GM23248 (cell line): ENCODE measurements around the gene ITGA11. TPM values are rescaled to one million over a fixed set of nuclear protein-coding genes. Genes with fewer than 3 reads are reported as not detected.

Experiments used
- DNase-seq: peaks from one replicate; pipeline ENCODE4 v3.0.0-alpha.2; 2015
- H2AFZ ChIP-seq: fragments of 200-600 bp; sonication (generic); 2 replicates; pipeline ENCODE4 v1.6.1; 2016; ENCODE audit warnings: antibody characterized with exemption
- H3F3A ChIP-seq: fragments of 200-600 bp; sonication (generic); 2 replicates; pipeline ENCODE4 v1.6.1; 2016; ENCODE audit warnings: mild to moderate bottlenecking, antibody characterized with exemption, mixed run types; ENCODE audit not compliant: insufficient read depth
- H3K27ac ChIP-seq: fragments of 200-600 bp; sonication (generic); 2 replicates; pipeline ENCODE4 v1.5.1; 2016; ENCODE audit warnings: mild to moderate bottlenecking
- H3K27me3 ChIP-seq: fragments of 200-600 bp; sonication (generic); replicated peaks from 2 replicates; pipeline ENCODE4 v1.6.1; 2016; ENCODE audit warnings: mild to moderate bottlenecking; ENCODE audit not compliant: insufficient read depth
- H3K36me3 ChIP-seq: fragments of 200-600 bp; sonication (generic); 2 replicates; pipeline ENCODE4 v1.6.1; 2016; ENCODE audit warnings: low read depth, mild to moderate bottlenecking
- H3K4me1 ChIP-seq: fragments of 200-600 bp; sonication (generic); 2 replicates; pipeline ENCODE4 v1.6.1; 2016; ENCODE audit warnings: mild to moderate bottlenecking; ENCODE audit not compliant: insufficient read depth
- H3K4me2 ChIP-seq: fragments of 200-600 bp; sonication (generic); one replicate; pipeline ENCODE4 v1.6.1; 2016; ENCODE audit warnings: mild to moderate bottlenecking; ENCODE audit not compliant: unreplicated experiment
- H3K4me3 ChIP-seq: fragments of 200-600 bp; sonication (generic); 2 replicates; pipeline ENCODE4 v1.5.1; 2016; ENCODE audit warnings: mild to moderate bottlenecking
- H3K79me2 ChIP-seq: fragments of 200-600 bp; sonication (generic); 2 replicates; pipeline ENCODE4 v1.6.1; 2016; ENCODE audit warnings: mild to moderate bottlenecking; ENCODE audit not compliant: insufficient read depth
- H3K9ac ChIP-seq: fragments of 200-600 bp; sonication (generic); 2 replicates; pipeline ENCODE4 v1.6.1; 2016; ENCODE audit warnings: mild to moderate bottlenecking
- H3K9me2 ChIP-seq: fragments of 200-600 bp; sonication (generic); 2 replicates; pipeline ENCODE4 v1.6.1; 2016; ENCODE audit warnings: mixed run types, mild to moderate bottlenecking, moderate library complexity; ENCODE audit not compliant: insufficient read depth
- H3K9me3 ChIP-seq: fragments of 200-600 bp; sonication (generic); one replicate; pipeline ENCODE4 v1.6.1; 2017; ENCODE audit warnings: low read depth
- H4K20me1 ChIP-seq: fragments of 200-600 bp; sonication (generic); 2 replicates; pipeline ENCODE4 v1.6.0; 2016; ENCODE audit not compliant: insufficient read depth
- EZH2 ChIP-seq: fragments of 200-600 bp; sonication (generic); IDR thresholded peaks from 2 replicates; pipeline ENCODE4 v1.6.1; 2018; ENCODE audit warnings: antibody characterized with exemption, mild to moderate bottlenecking; ENCODE audit not compliant: insufficient read depth, poor library complexity, severe bottlenecking
- EZH2phosphoT487 ChIP-seq: fragments of 200-600 bp; sonication (generic); IDR thresholded peaks from 2 replicates; pipeline ENCODE4 v1.6.1; 2018; ENCODE audit warnings: antibody characterized with exemption, moderate library complexity, mild to moderate bottlenecking, low read depth; ENCODE audit not compliant: insufficient read depth
- WGBS, 2 experiments: methylation state at CpG; one replicate each; pipeline ENCODE4 v1.1.6; 2015 to 2017; ENCODE audit warnings: low lambda C conversion rate in 2 of 2, low coverage in 1 of 2; ENCODE audit errors: missing lambda C conversion rate in 2 of 2; 5-methylcytosine and 5-hydroxymethylcytosine counted together
- in situ Hi-C: fragments of 300-500 bp; cut with MboI; formaldehyde crosslinking; loops from 2 replicates; pipeline ENCODE4 v1.15.0; 2020
- polyA plus RNA-seq: library from polyadenylated mRNA; unstranded; fragments of >200 nt; fragmentation: Nextera tagmentation; extraction: Ambion mirVana; gene quantifications from 2 replicates; pipeline ENCODE4 v1.2.1, GENCODE V29; 2016
- total RNA-seq: library from RNA; depleted of rRNA; stranded (reverse); fragments of >200 nt; shearing (Covaris generic); gene quantifications from 2 replicates; pipeline ENCODE4 v1.2.3, GENCODE V29; 2014

The ITGA11 gene
- total and polyA plus RNA-seq, 2 experiments from 2014 or later: 312 to 352 TPM

- Histone ChIP-seq H3K9me3 (no peaks in the 10 kb centered on the region), H3K4me2 (peak overlapping the region; percentile 81), H4K20me1 (no peaks in the 10 kb centered on the region), H2AFZ (peak overlapping the region; percentile 56), H3K27ac (peak overlapping the region; percentile 87), H3K27me3 (no peaks in the 10 kb centered on the region), H3K36me3 (no peaks in the 10 kb centered on the region), H3F3A (peaks cover 37% of the 10 kb centered on the region), H3K4me3 (peak overlapping the region; percentile 59), H3K9me2 (no peaks in the 10 kb centered on the region), H3K79me2 (peaks cover 23% of the 10 kb centered on the region), H3K9ac (peak overlapping the region; percentile 58), H3K4me1 (peaks cover 45% of the 10 kb centered on the region)
- DNase-seq: peak; percentile 92
- 2% methylated on average over 11 of the region's 11 CpGs for WGBS, 2 experiments
- TF ChIP-seq EZH2: no peak
- TF ChIP-seq EZH2phosphoT487: no peak
- in situ Hi-C loops: no loop called here
Measured at GRCh38 chr15:68271854-68272471, 160.0 kb downstream of the ITGA11 start.

- no peak overlapping the region for H3K4me3 ChIP-seq
- in situ Hi-C loops: no loop called here
Measured at GRCh38 chr15:68268405-68268804, 163.6 kb downstream of the ITGA11 start.

GRCh38 chr15:68265674-68266073 lies 166.3 kb downstream of the ITGA11 start:
- Histone ChIP-seq H3K9me2 (no peaks in the 10 kb centered on the region), H3K27me3 (no peaks in the 10 kb centered on the region), H2AFZ (no peak overlapping the region), H3K9me3 (no peaks in the 10 kb centered on the region), H3K4me2 (no peak overlapping the region), H3K79me2 (no peaks in the 10 kb centered on the region), H4K20me1 (no peaks in the 10 kb centered on the region), H3K27ac (no peak overlapping the region), H3F3A (no peaks in the 10 kb centered on the region; the same call in 1 of the 2 replicates), H3K4me1 (0 out of 2 replicates have a peak, but pooled peaks cover 3% of the 10 kb centered on the region), H3K36me3 (no peaks in the 10 kb centered on the region), H3K4me3 (no peak overlapping the region), H3K9ac (no peak overlapping the region)
- TF ChIP-seq EZH2phosphoT487: no peak
- TF ChIP-seq EZH2: no peak
- in situ Hi-C loops: no loop called here
- no peak for DNase-seq
- WGBS, 2 experiments: 83 to 86% methylated on average over 3 of the region's 3 CpGs

More at GRCh38 chr15:68268405-68268804, 163.6 kb downstream of the ITGA11 start:
- Histone ChIP-seq H3K9ac (no peak overlapping the region), H3K79me2 (no peaks in the 10 kb centered on the region), H3K4me2 (no peak overlapping the region), H4K20me1 (no peaks in the 10 kb centered on the region), H3F3A (peaks cover 26% of the 10 kb centered on the region), H3K27ac (no peak overlapping the region), H3K4me1 (peaks cover 30% of the 10 kb centered on the region), H3K27me3 (no peaks in the 10 kb centered on the region), H3K9me3 (no peaks in the 10 kb centered on the region), H2AFZ (no peak overlapping the region), H3K9me2 (no peaks in the 10 kb centered on the region), H3K36me3 (no peaks in the 10 kb centered on the region)
- no peak for DNase-seq
- TF ChIP-seq EZH2 (no peak), EZH2phosphoT487 (no peak)
- 32% methylated on average over 3 of the region's 3 CpGs for WGBS, 2 experiments

DNA sequence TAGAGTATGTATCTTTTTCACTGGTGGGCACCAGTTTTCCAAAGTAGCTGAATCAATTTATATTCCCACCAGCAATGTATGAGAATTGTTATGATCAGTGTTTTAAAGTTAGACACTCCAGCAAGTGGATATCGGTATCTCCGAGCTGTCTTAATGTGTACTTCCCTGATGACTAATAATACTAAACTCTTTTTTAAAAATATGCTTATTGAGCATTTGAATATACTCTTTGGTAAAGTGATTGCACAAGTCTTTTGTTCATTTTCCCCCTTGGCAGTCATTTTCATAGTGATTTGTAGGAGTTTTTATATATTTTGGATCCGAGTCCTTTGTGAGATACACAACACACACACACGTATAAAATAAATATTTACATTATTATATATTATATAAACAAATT lies 166.9 kb downstream of the ITGA11 start:
- in situ Hi-C loops: no loop called here
- H3F3A ChIP-seq: no peaks in the 10 kb centered on the region
- H3K27me3 ChIP-seq: no peaks in the 10 kb centered on the region
- no peak overlapping the region for H3K4me3 ChIP-seq
- H3K9me3 ChIP-seq: no peaks in the 10 kb centered on the region
- DNase-seq: no peak
- 62 to 65% methylated on average over 4 of the region's 4 CpGs for WGBS, 2 experiments
- no peak overlapping the region for H3K4me2 ChIP-seq
- H3K4me1 ChIP-seq: no peaks in the 10 kb centered on the region
- H2AFZ ChIP-seq: no peak overlapping the region
- no peaks in the 10 kb centered on the region for H3K9me2 ChIP-seq
- no peaks in the 10 kb centered on the region for H3K79me2 ChIP-seq
- no peaks in the 10 kb centered on the region for H3K36me3 ChIP-seq
- H3K27ac ChIP-seq: no peak overlapping the region
- TF ChIP-seq EZH2: no peak
- H4K20me1 ChIP-seq: no peaks in the 10 kb centered on the region
- H3K9ac ChIP-seq: no peak overlapping the region

DNA sequence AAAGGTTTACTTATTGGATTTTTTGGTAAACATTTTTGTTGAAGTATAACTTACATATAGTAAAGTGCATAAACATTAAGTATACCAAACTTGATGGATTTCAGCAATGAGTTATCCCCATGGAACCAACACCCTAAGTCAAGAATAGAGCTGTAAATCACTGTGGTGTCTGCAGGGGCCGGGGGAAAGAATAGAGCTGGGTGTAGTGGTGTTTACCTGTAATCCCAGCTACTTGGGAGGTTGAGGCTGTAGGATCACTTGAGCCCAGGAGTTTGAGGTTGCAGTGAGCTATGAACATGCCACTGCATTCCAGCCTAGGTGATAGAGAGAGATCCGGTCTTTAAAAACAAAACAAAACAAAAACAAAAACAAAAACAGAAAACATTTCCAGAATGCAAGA lies 167.7 kb downstream of the ITGA11 start:
- Histone ChIP-seq H3K79me2 (no peaks in the 10 kb centered on the region), H3K27ac (no peak overlapping the region), H4K20me1 (no peaks in the 10 kb centered on the region), H3K9me3 (no peaks in the 10 kb centered on the region), H3K27me3 (no peaks in the 10 kb centered on the region), H3K9me2 (no peaks in the 10 kb centered on the region), H3K4me2 (no peak overlapping the region), H3F3A (peaks cover 3% of the 10 kb centered on the region; the same call in 1 of the 2 replicates), H3K4me1 (peaks cover 3% of the 10 kb centered on the region; the same call in 1 of the 2 replicates), H3K4me3 (no peak overlapping the region), H3K9ac (no peak overlapping the region), H2AFZ (no peak overlapping the region), H3K36me3 (no peaks in the 10 kb centered on the region)
- no peak for DNase-seq
- TF ChIP-seq EZH2 (no peak), EZH2phosphoT487 (no peak)
- in situ Hi-C loops: no loop called here
- 40 to 54% methylated on average over 2 of the region's 2 CpGs for WGBS, 2 experiments
